Peyer's patch (tissue), 4 donors: ENCODE measurements around the gene CAT.

Experiments
- POLR2A ChIP-seq, 2 donors: fragments of 450-650 bp; IDR thresholded peaks; one replicate each; pipeline ENCODE4 v1.5.1; 2017; ENCODE audit warnings: antibody characterized with exemption in 2 of 2, mild to moderate bottlenecking in 2 of 2, moderate library complexity in 2 of 2
- TF ChIP-seq, protein P1 (sequence below), 6 experiments: fragments of 450-650 bp in 4 of 6; fragments of 200-600 bp in 2 of 6; sonication (generic) in 1 of 6; IDR thresholded peaks; one replicate each; pipeline ENCODE4 v1.5.1; 2017 to 2019; ENCODE audit warnings: antibody characterized with exemption in 6 of 6, mild to moderate bottlenecking in 3 of 6, moderate library complexity in 1 of 6

DNA sequence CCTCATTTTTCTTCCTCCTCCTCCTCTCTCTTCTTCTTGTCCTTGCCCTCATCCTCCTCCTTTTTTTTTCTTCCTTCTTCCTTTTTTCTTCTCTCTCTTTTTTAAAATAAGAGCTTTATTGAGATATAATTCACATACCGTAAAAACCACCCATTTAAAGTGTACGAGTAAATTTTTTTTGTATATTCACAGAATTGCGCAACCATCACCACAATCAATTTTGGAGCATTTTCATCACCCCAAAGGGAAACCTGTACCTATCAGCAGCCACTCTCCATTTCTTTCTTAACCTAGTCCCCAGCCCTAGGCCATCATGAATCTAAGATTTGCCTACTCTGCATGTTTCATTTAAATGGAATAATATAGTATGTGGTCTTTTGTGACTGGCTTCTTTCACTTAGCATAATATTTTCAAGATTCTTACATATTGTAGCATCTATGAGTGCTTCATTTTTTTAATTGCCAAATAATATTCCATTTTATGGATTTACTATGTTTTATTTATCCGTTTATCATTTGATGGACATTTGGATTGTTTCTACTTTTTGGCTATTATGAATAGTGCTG lies 35.0 kb downstream of the CAT start:
- TF ChIP-seq, protein P1, sequence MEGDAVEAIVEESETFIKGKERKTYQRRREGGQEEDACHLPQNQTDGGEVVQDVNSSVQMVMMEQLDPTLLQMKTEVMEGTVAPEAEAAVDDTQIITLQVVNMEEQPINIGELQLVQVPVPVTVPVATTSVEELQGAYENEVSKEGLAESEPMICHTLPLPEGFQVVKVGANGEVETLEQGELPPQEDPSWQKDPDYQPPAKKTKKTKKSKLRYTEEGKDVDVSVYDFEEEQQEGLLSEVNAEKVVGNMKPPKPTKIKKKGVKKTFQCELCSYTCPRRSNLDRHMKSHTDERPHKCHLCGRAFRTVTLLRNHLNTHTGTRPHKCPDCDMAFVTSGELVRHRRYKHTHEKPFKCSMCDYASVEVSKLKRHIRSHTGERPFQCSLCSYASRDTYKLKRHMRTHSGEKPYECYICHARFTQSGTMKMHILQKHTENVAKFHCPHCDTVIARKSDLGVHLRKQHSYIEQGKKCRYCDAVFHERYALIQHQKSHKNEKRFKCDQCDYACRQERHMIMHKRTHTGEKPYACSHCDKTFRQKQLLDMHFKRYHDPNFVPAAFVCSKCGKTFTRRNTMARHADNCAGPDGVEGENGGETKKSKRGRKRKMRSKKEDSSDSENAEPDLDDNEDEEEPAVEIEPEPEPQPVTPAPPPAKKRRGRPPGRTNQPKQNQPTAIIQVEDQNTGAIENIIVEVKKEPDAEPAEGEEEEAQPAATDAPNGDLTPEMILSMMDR (IDR thresholded peaks at IDR 0.05): no peak
- TF ChIP-seq POLR2A (IDR thresholded peaks at IDR 0.05): no peak
